HL-60 (cell line): ENCODE measurements around the gene DPP6.

ENCODE experiments used
- DNase-seq, 2 experiments: peaks; one replicate each; pipeline ENCODE4 v3.0.0-alpha.2; 2010 to 2020; ENCODE audit warnings: low read depth in 1 of 2, low spot score in 1 of 2
- H3K27ac ChIP-seq: fragments of 250-450 bp; sonication (Bioruptor Pico); replicated peaks from 2 replicates; pipeline ENCODE4 v1.5.1; 2020; ENCODE audit warnings: mild to moderate bottlenecking, moderate library complexity
- H3K27me3 ChIP-seq: fragments of 250-450 bp; sonication (Bioruptor Pico); 2 replicates; pipeline ENCODE4 v1.5.1; 2021; ENCODE audit warnings: mild to moderate bottlenecking, moderate library complexity; ENCODE audit not compliant: insufficient read depth, poor library complexity, severe bottlenecking
- H3K4me3 ChIP-seq: replicated peaks from 2 replicates; pipeline ENCODE4 v1.5.1; 2011; ENCODE audit warnings: mild to moderate bottlenecking, control low read depth, low read length; ENCODE audit not compliant: insufficient read depth
- CTCF ChIP-seq: IDR thresholded peaks from one replicate; pipeline ENCODE4 v1.5.1; 2011; ENCODE audit warnings: low read length, control low read depth, inconsistent platforms; ENCODE audit not compliant: insufficient read depth
- GABPA ChIP-seq: IDR thresholded peaks from 2 replicates; pipeline ENCODE4 v1.6.1; 2012; ENCODE audit warnings: low read depth
- POLR2AphosphoS5 ChIP-seq: IDR thresholded peaks from 2 replicates; pipeline ENCODE4 v1.6.1; 2012; ENCODE audit warnings: low read depth
- REST ChIP-seq: IDR thresholded peaks from 2 replicates; pipeline ENCODE4 v1.6.1; 2012; ENCODE audit warnings: low read depth; ENCODE audit not compliant: insufficient replicate concordance
- SPI1 ChIP-seq: IDR thresholded peaks from 2 replicates; pipeline ENCODE4 v1.6.1; 2012; ENCODE audit warnings: low read depth, mild to moderate bottlenecking, borderline replicate concordance

Gene DPP6

DNA sequence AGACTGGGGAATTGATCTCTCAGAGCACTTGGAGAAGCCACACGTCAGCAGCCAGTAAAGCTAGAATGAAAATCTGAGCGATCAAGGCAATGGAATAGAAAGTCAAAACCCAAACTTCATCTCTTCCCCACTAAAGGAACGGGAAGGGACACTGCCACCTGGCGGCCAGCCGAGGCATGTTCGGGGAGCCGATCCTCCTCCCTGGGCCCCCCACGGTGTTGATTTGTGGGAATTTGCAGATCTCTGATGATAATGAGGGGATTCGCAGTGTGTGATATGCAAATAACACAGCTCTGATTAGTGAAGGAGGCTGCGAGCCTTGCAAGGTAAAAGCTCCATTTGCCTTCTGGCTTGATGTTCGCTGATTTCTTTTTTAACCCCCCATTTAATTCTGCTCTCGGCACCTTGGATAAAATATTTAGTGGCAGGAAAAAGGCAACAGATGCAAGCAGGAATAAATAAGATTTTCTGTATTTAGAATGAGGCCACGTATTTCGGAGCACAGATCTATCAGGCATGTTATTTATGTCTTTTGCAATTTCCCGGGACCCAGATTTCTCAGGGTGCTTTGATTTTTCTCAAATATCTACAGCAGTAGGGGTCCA lies 692.2 kb downstream of the DPP6 start:
- DNase-seq, result peak in 1 of 2 experiments; percentile 11
- Histone ChIP-seq H3K27ac (no peak overlapping the region), H3K4me3 (no peak overlapping the region), H3K27me3 (no peaks in the 10 kb centered on the region)
- TF ChIP-seq GABPA, result no peak
- peak; percentile 63 for TF ChIP-seq CTCF

DNA sequence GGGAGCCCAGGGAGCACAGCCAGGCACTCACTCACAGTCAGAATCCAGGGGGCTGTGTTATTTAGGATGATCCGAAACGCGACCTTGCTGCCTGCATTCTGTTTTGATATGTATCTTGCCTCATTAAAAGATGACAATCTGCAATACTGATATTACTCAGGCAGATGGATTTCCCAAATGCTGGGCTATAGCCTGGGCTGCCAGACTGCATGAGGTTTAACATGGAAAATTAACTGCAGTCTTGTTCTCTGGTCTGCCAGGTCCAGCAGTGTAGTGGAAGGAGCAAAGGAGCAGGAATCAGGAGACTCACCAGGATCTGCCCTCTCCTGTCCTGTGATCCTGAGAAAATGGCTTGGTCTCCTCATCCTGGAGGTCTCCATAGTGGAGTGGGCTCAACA lies 692.7 kb downstream of the DPP6 start:
- TF ChIP-seq CTCF, result no peak
- TF ChIP-seq REST, result no peak
- TF ChIP-seq GABPA, result no peak
- no peak for TF ChIP-seq SPI1
- TF ChIP-seq POLR2AphosphoS5, result no peak
- no peak for DNase-seq
- H3K27ac ChIP-seq, result no peak overlapping the region
- H3K27me3 ChIP-seq, result no peaks in the 10 kb centered on the region
- no peak overlapping the region for H3K4me3 ChIP-seq

GRCh38 chr7:154746571-154747360 lies 694.6 kb downstream of the DPP6 start:
- no peak for TF ChIP-seq GABPA
- DNase-seq, result no peak
- Histone ChIP-seq H3K27ac (no peak overlapping the region), H3K4me3 (no peak overlapping the region), H3K27me3 (no peaks in the 10 kb centered on the region)

DNA sequence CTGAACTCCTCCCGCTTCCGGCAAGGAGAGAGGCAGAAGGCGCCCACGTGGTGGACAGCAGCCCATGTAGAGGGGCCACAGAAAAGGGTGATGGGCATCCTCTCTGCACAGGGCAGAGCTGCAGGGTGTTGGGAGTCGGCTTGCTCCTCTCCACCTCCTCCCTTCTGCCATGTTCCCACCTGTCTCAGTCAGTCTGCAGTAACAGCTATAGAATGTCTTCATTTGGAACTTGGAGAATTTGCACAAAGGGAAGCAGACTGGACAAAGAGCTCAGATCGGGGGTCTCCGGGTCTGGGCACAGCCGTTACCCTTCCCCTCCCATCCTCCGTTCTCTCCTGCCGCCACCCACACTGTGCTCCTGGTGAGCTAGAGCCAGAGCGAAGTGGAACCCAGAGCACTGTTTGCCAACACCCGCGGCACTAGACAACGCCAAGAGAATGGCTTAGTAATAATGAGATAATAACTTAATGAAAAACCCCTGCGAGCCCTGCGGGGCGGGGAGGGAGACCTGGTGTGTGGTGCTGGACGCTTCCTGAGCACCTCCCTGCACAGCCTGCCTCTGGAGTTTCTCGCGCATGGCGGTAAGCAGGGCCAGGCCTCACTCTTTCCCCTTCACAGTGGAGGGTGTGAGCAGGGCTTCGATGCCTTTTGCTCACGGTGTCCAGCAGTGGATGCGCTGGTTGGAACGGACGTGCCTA lies 696.0 kb downstream of the DPP6 start:
- H3K4me3 ChIP-seq, result no peak overlapping the region
- TF ChIP-seq REST (no peak), POLR2AphosphoS5 (no peak), GABPA (no peak), CTCF (no peak)
- DNase-seq, result no peak
- no peaks in the 10 kb centered on the region for H3K27me3 ChIP-seq
- H3K27ac ChIP-seq, result no peak overlapping the region
